T-helper 2 cell treated with Interferon-gamma antibody and Interleukin-4, amounts not matched to agents 100 ng/mL and 5 ng/mL, for 36 hours (primary cell): ENCODE results near the gene RPA4. TPM values are rescaled to one million over a fixed set of nuclear protein-coding genes. Genes with fewer than 3 reads are reported as not detected.
"Not testable (repeated sequence)": the region's sequence is repeated elsewhere in the genome, so short reads cannot be mapped to it uniquely, and the experiment has no call there.

Experiments
- intact Hi-C: fragments of 100-400 bp; cut with micrococcal nuclease; formaldehyde crosslinking; loops from one replicate; pipeline ENCODE4 v1.15.1; 2023
- total RNA-seq: library from RNA; stranded (reverse); gene quantifications from 2 replicates; pipeline ENCODE4 v1.2.3, GENCODE V29; 2022

The RPA4 gene, protein sequence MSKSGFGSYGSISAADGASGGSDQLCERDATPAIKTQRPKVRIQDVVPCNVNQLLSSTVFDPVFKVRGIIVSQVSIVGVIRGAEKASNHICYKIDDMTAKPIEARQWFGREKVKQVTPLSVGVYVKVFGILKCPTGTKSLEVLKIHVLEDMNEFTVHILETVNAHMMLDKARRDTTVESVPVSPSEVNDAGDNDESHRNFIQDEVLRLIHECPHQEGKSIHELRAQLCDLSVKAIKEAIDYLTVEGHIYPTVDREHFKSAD
- 0.43 and 0.52 TPM in 2 replicates for total RNA-seq

DNA sequence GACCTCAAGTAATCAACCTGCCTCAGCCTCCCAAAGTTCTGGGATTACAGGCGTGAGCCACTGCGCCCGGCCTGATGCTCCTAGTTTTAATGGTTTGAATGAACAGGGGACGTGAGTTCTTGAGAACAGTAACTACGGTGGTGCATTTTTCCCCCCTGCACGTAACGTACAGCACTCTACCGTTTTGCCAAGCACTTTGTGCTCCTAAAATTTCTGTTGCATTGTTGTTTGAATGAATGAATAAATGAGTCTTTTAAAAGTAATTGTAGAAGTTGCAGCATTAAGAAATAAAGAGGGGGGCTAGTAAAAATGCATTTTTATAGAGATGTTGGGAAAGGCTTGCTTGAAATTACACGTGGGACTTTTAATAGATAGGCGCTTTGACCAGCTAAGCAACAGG lies at the start of gene RPA4:
TSS of gene RPA4 (plus strand) at position 301 of the 400 bp plus-strand sequence. CDS start 403 bp downstream, outside the sequence.
- intact Hi-C loops: no loop called here

DNA sequence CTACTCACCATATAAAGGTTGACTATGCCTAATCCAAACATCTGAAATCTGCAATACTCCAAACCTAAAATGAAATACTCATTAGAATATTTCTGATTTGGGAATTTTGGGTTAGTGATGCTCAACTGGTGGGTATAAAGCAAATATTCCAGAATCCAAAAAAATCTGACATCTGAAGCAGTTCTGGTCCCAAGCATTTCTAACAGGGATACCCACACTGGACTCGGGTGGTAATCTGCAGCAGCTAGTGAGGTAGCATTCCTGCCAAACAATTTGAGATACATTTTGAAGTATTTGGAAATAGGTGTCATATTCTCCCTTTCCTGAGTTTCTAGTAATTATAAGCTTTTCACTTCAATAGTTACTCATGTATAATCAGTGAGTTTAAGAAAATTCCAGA lies 49.6 kb upstream of the RPA4 start:
- intact Hi-C loops: no loop called here

GRCh38 chrX:96835660-96836289 lies 47.9 kb upstream of the RPA4 start:
- intact Hi-C loops: no loop called here

DNA sequence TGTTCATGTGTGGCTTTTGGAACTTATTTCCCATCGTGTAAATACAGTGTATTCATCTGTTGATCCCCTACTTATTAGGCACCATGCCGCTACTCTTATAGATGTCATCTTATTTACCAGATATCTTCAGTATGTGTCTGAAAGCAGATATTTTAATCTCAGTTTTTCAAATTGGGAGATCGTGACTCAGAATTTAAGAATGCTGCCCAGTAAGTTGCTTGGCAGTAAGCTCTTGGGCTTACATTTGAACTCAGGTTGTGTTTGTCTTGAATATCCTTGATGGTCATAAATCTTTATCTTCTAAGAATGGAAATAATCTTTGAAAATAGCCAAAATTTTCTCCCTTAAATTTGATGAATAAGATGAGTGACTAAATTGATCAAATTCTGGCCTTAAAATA lies 45.9 kb upstream of the RPA4 start:
- intact Hi-C loops: no loop called here

DNA sequence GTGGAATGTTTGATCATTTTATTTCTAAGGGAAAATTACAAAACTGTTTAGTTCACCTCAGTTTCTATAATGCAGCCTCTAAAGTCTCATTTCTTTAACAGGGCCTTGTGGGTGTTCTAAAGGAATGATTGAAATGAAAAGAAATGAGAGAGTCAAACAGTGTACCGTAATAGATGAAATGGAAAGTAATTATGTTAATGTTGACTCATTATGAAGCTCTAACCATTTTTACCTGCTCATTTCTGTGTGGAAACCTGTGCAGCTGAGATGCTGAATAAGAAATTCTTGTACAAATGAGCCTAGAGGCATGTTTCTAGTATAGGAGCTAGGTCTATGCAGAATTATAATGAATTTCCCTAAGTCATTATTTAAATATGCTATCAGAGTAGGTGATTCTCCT lies 45.2 kb upstream of the RPA4 start:
- intact Hi-C loops: no loop called here

DNA sequence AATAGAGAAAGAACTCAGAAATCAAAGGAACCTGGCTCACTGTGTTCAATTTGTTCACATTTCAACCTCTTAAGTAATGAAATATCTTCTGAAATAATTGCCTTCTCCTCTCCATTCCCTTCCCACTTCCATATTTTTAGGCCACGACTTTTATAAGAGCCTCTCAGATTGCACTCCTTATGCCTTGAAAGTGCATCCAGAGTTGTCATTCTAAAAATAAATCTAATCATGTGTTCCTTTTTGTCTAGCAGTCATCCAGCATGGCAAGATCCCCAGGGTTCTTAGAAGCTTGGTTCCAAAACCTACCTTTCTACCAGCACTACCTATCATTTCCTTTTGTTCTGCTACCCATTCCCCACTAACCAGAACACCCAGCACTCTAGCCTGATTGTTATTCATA lies 42.4 kb upstream of the RPA4 start:
- intact Hi-C loops: no loop called here

DNA sequence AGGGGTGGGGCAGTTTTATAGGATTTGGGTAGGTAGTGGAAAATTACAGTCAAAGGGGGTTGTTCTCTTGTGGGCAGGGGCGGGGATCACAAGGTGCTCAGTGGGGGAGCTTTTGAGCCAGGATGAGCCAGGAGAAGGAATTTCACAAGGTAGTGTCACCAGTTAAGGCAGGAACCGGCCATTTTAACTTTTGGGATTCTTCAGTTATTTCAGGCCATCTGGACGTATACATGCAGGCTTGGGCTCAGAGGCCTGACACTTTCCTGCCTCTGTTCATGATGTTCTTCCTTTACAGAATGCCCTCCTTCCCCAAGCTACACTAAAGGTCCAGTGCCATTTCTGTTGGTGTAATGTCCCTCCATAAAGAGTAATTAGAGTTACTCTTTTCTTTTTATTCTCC lies 41.8 kb upstream of the RPA4 start:
- intact Hi-C loops: not testable (repeated sequence)

DNA sequence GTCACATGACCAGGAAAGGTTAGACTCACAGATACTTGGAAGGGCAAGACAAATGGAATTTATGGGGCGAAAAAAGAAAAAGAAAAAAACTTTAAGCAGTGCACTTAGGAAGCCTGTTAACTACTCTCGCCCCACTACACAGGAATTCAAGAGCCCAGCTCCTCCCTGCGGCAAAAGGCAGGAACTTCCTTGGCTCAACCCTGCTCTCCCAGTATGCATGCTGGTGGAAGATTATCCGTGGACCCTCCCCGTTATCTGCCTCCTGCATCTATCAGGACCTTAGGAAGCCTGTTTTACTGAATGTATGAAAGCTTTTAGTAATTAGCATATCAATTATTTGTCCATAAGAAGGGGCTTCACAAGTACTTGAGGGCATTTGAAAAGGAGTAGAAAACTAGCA lies 40.1 kb upstream of the RPA4 start:
- intact Hi-C loops: no loop called here

DNA sequence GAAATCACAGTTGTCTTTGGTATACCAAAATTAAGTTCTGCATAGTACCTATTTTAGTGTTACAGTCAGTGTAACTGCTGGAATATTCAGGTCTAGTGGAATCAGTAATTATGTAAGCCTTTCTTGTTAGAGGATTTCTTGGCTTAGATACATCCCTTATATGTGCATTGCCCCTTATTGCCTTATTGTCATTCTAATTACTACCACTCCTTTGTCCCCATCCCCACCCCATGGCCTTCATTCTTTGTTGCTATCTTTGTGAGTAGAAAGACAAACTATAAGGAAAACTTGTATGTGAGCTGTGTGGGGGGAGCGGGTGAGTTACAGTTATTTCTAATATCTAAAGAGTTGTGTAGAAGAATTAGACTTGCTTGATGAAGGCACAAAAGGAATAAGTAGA lies 36.9 kb upstream of the RPA4 start:
- intact Hi-C loops: no loop called here

DNA sequence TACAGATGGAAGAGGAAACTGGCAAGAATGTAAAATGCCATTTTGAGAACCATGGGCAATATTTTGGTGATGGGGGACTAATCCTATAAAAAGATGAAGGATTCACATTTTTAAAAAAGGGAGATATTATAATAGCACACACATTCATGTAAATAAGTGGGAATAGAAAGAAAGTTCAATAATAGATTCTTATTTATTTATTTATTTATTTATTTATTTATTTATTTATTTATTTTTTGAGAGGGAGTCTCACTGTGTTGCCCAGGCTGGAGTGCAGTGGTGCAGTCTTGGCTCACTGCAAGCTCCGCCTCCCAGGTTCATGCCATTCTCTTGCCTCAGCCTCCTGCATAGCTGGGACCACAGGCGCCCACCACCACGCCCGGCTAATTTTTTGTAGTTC lies 24.3 kb upstream of the RPA4 start:
- intact Hi-C loops: not testable (repeated sequence)

GRCh38 chrX:96861218-96861617 lies 22.5 kb upstream of the RPA4 start:
- intact Hi-C loops: no loop called here

DNA sequence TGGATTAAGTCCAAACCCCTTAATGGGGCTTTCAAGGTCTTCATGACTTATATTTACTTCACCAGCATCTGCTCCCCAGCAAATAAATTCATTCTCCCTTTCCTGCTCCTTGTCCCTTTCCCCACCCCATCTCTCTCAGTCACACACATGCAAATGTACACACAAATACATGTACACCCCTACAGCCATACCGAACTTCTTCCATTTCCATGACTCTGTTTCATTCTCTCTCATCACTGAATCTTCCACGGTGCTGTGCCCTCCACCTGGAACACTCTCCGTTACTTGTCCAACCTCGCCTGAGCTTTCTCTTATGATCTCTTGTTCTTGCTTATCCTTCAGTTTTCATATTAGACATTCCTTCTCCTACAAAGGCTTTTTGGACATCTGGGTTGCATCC lies 22.0 kb upstream of the RPA4 start:
- intact Hi-C loops: no loop called here

- intact Hi-C loops: no loop called here
Observed at GRCh38 chrX:96884027-96884426, 319 bp downstream of the RPA4 start.

DNA sequence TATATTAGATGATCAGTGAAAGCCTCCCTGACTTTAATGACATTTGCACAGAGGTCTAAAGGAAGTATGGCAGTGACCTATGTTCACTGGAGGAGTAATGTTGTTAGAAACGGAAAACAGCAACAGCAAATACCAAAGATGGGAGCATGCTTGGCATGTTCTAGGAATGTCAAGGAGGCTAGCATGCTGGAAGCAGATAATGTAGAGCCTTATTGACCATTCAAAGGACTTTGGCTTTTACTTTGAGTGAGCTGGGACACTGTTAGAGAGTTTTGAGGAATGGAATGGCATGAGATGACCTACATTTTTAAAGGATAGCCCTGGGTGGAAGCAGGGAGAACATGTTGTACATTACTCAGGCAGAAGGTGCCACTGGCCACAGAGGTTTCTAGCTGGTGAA lies 6.0 kb downstream of the RPA4 start:
- intact Hi-C loops: no loop called here

- intact Hi-C loops: no loop called here
Observed at GRCh38 chrX:96906741-96907140, 23.0 kb downstream of the RPA4 start.

DNA sequence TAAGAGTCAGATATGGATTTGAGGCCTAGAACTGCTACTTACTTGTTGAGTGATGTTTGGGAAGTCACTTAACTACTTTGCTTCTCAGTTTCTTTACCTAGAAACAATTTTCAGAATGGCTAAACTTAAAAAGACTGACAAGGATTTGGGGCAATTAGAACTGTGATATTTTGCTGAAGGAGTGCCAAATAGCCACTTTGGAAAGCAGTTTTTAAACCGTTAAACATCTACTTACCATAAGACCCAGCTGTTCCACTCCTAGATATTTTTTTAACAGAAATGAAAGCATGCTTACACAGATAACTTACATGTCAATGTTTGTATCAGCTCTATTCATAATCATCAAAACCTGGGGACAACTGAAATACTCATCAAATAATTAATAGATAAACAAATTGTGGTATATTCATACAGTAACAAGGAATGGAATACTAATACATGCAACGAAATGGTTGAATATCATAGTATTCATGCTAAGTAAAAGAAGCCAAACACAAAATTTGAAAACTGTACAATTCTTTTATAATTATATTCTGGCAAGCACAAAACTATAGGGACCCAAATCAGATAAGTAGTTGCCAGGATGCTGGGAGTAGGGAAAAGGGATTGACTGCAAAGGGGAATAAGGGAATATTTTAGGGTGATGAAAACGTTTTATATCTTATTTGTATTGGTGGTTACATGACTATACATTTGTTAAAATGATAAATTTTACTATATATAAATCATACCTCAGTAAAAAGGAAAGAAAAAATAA lies 24.0 kb downstream of the RPA4 start:
- intact Hi-C loops: no loop called here

DNA sequence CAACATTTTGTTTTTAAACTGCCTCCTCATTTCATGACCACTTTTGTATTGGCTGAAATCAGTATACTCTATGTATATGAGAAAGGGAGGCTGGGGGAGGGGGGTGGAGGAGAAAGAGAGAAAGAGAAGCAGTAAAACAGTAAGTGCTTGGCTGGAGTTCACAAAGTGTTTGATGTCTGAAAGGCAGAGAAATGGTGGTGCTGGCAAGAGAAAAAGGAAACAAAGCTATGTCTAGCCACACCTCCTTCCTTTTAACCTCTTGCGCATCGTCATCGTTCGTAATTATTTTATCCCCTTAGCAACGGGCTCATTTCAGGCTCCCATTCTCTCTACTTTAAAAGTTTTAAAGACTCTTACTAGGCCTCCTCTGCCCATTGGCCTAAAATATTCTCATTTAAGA lies 25.6 kb downstream of the RPA4 start:
- intact Hi-C loops: no loop called here

DNA sequence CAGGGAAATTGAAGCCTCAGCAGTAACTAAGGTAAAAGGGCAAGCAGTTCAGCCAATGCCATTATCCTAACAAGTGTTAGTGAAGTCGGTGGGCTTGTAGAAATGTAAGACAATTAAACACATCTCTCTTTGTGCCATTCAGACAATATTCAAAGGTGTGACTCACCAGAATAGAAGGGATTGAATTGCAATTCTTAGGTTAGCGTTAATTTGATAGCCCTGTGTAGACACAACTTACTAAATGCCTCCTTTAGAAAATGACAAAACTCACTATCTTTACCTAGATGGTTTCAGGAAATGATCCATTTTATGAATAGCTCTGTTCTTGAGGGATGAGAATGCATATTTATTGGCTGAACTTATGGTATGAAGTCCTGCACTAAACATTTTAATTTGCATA lies 35.2 kb downstream of the RPA4 start:
- intact Hi-C loops: no loop called here

- intact Hi-C loops: no loop called here
Observed at GRCh38 chrX:96919672-96920071, 36.0 kb downstream of the RPA4 start.

DNA sequence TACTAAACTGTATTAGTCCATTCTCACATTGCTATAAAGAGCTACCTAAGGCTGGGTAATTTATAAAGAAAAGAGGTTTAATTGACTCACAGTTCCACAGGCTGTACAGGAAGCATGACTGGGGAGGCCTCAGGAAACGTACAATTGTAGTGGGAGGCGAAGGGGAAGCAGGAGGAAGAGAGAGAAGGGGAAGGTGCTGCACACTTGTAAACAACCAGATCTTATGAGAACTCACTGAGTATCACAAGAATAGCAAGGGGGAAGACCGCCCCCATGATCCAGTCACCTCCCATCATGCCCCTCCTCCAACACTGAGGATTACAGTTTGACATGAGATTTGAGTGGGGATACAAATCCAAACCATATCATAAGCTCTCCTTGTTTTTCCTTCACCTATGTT lies 40.9 kb downstream of the RPA4 start:
- intact Hi-C loops: no loop called here

GRCh38 chrX:96929036-96929435 lies 45.3 kb downstream of the RPA4 start:
- intact Hi-C loops: no loop called here
